Vagina (tissue), 2 donors: ENCODE measurements around the gene CSMD2. TPM values are rescaled to one million over a fixed set of nuclear protein-coding genes. Genes with fewer than 3 reads are reported as not detected.

ENCODE experiments used
- DNase-seq, 2 donors: peaks; one replicate each; pipeline ENCODE4 v3.0.0-alpha.2; 2017; ENCODE audit errors: extremely low spot score in 2 of 2
- H3K27ac ChIP-seq: fragments of 200-600 bp; sonication (generic); one replicate; pipeline ENCODE4 v1.5.1; 2019
- H3K27me3 ChIP-seq: fragments of 200-600 bp; sonication (generic); one replicate; pipeline ENCODE4 v1.5.1; 2019
- H3K36me3 ChIP-seq, 2 donors: fragments of 200-600 bp; sonication (generic); one replicate each; pipeline ENCODE4 v1.5.1; 2017 to 2019
- H3K4me1 ChIP-seq: fragments of 200-600 bp; sonication (generic); one replicate; pipeline ENCODE4 v1.5.1; 2019
- H3K4me3 ChIP-seq, 2 donors: fragments of 200-600 bp; sonication (generic); 1 replicate in 1 of 2; 2 replicates in 1 of 2; pipeline ENCODE4 v1.5.1; 2016 to 2019
- H3K9me3 ChIP-seq: fragments of 200-600 bp; sonication (generic); one replicate; pipeline ENCODE4 v1.5.1; 2019
- POLR2A ChIP-seq, 2 donors: fragments of 450-650 bp; IDR thresholded peaks; one replicate each; pipeline ENCODE4 v1.6.1; 2017; ENCODE audit warnings: antibody characterized with exemption in 2 of 2, mild to moderate bottlenecking in 2 of 2, moderate library complexity in 2 of 2
- POLR2AphosphoS5 ChIP-seq, 2 donors: sonication (generic); formaldehyde crosslinking; IDR thresholded peaks; one replicate each; pipeline ENCODE4 v1.9.0; 2017; ENCODE audit warnings: antibody characterized with exemption in 2 of 2, mild to moderate bottlenecking in 2 of 2, low read depth in 1 of 2; ENCODE audit not compliant: insufficient read depth in 1 of 2
- intact Hi-C: fragments of 100-400 bp; cut with DNase I; formaldehyde crosslinking; loops from one replicate; pipeline ENCODE4 v1.15.1; 2023
- total RNA-seq: library from RNA; depleted of rRNA; stranded (reverse); fragments of >200 nt; gene quantifications from one replicate; pipeline ENCODE4 v1.2.3, GENCODE V29; 2016
- TF ChIP-seq, protein P1 (sequence below), 3 experiments: fragments of 450-650 bp in 2 of 3; fragments of 200-600 bp in 1 of 3; sonication (generic) in 1 of 3; IDR thresholded peaks; one replicate each; pipeline ENCODE4 v1.5.1; 2017 to 2019; ENCODE audit warnings: antibody characterized with exemption in 3 of 3, mild to moderate bottlenecking in 2 of 3, moderate library complexity in 2 of 3

CSMD2 gene
- total RNA-seq, 1 donor from 2014 or later = 0.25 TPM

DNA sequence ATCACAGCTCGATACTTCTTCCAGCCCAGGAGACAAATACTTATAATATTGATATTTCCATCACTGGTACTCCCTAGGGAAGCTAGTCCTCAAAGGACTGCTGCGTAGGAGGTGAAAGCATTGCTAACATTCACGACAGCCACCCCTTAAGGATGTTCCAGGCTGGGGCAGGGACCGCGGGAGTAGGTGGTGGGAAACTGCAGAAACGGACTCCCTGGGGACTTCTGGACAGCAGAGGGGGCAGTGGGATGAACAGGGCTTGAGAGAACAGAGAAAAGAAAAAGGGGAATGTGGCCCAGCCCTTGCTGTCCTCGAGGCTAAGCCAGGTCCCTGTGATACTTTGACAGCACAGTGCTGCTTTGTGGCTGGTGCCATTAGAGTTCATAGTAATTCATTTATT is 193.1 kb downstream of the CSMD2 start:
- no peak overlapping the region for H3K27ac ChIP-seq
- intact Hi-C loops = no loop called here
- H3K9me3 ChIP-seq = no peaks in the 10 kb centered on the region
- H3K27me3 ChIP-seq = no peaks in the 10 kb centered on the region
- TF ChIP-seq POLR2A (IDR thresholded peaks at IDR 0.05) (no peak), POLR2AphosphoS5 (IDR thresholded peaks at IDR 0.05; ENCODE audit: insufficient read depth in 1 of 2, low read depth in 1 of 2) (no peak)
- TF ChIP-seq, protein P1, sequence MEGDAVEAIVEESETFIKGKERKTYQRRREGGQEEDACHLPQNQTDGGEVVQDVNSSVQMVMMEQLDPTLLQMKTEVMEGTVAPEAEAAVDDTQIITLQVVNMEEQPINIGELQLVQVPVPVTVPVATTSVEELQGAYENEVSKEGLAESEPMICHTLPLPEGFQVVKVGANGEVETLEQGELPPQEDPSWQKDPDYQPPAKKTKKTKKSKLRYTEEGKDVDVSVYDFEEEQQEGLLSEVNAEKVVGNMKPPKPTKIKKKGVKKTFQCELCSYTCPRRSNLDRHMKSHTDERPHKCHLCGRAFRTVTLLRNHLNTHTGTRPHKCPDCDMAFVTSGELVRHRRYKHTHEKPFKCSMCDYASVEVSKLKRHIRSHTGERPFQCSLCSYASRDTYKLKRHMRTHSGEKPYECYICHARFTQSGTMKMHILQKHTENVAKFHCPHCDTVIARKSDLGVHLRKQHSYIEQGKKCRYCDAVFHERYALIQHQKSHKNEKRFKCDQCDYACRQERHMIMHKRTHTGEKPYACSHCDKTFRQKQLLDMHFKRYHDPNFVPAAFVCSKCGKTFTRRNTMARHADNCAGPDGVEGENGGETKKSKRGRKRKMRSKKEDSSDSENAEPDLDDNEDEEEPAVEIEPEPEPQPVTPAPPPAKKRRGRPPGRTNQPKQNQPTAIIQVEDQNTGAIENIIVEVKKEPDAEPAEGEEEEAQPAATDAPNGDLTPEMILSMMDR (IDR thresholded peaks at IDR 0.05) = no peak
- DNase-seq = no peak
- H3K36me3 ChIP-seq = no peaks in the 10 kb centered on the region
- H3K4me3 ChIP-seq = no peak overlapping the region
- no peaks in the 10 kb centered on the region for H3K4me1 ChIP-seq

DNA sequence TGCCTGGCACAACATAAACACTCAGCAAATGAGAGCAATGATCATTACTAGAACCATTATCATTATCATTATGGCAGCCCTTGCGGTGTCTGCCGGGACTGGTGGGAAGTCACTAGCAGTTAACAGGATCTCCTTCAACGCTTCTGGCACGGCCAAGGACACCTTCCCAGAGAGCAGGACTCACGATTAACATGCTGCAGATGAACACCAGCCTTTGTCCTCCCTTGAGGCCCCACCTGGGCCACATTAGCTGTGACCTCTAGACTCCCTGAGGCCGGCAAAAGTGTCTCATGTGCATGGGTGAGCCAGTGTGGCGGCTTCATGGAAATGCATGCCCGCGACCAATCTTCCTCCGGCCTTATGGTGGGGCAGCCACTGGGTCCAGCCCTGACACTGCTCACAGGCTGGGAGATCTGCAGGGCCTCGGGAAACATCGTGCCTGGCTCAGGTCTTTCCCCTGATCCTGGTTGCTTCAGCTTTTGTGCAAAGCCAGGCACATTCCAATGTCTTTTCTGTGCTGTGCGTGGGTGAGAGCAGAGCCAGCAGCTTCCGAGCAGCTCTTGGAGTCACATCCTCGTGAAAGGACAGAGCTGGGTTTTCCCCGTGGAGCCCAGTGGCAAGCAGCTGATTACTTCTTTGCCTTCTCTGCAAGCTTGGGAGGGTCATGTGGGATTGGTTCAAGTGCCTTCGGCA is 193.9 kb downstream of the CSMD2 start:
- no peak for DNase-seq
- H3K4me3 ChIP-seq = no peak overlapping the region

DNA sequence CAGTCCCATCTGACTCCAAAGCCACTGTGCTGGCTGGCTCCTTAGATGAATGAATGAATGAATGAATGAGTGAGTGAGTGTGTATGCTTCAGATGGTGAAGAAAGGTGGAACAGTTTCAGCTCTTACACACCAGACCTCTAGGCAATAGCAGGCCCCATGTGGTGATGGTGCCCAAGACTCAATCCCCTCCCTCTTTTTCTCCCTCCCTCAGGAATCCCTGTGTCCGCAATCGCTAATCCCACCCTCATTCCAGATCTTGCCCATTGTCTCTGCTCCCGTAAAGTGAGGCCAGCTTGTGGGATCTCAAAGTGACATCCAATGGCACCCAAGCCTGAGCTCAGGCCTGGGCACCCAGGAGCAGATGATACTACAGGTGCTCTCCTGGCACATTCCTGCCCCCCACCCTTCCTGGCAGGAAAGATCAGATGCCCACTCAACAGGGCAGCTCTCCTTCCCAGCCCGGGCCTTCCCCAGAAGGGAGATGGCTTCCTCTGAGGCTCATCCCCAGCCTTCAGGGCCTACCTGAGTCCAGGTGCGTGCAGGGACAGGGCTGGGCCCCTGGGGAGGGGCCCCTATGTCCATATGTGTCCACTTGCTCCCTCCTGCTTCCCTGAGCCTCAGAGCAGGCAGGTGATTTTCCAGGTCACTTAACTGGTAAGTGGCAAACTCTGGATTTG is 194.7 kb downstream of the CSMD2 start:
- Histone ChIP-seq H3K27me3 (no peaks in the 10 kb centered on the region), H3K27ac (no peak overlapping the region), H3K36me3 (no peaks in the 10 kb centered on the region), H3K4me1 (no peaks in the 10 kb centered on the region), H3K9me3 (no peaks in the 10 kb centered on the region), H3K4me3 (no peak overlapping the region)
- TF ChIP-seq POLR2AphosphoS5 (IDR thresholded peaks at IDR 0.05; ENCODE audit: insufficient read depth in 1 of 2, low read depth in 1 of 2) (no peak), POLR2A (IDR thresholded peaks at IDR 0.05) (no peak)
- TF ChIP-seq, protein P1 (IDR thresholded peaks at IDR 0.05) = no peak
- intact Hi-C loops = no loop called here
- DNase-seq = no peak

More for the DNA sequence above, 193.9 kb downstream of the CSMD2 start:
- Histone ChIP-seq H3K9me3 (no peaks in the 10 kb centered on the region), H3K27ac (no peak overlapping the region), H3K27me3 (no peaks in the 10 kb centered on the region), H3K36me3 (no peaks in the 10 kb centered on the region), H3K4me1 (no peaks in the 10 kb centered on the region)
- intact Hi-C loops = no loop called here
- TF ChIP-seq, protein P1 (IDR thresholded peaks at IDR 0.05) = no peak
- TF ChIP-seq POLR2AphosphoS5 (IDR thresholded peaks at IDR 0.05; ENCODE audit: insufficient read depth in 1 of 2, low read depth in 1 of 2) (no peak), POLR2A (IDR thresholded peaks at IDR 0.05) (no peak)

DNA sequence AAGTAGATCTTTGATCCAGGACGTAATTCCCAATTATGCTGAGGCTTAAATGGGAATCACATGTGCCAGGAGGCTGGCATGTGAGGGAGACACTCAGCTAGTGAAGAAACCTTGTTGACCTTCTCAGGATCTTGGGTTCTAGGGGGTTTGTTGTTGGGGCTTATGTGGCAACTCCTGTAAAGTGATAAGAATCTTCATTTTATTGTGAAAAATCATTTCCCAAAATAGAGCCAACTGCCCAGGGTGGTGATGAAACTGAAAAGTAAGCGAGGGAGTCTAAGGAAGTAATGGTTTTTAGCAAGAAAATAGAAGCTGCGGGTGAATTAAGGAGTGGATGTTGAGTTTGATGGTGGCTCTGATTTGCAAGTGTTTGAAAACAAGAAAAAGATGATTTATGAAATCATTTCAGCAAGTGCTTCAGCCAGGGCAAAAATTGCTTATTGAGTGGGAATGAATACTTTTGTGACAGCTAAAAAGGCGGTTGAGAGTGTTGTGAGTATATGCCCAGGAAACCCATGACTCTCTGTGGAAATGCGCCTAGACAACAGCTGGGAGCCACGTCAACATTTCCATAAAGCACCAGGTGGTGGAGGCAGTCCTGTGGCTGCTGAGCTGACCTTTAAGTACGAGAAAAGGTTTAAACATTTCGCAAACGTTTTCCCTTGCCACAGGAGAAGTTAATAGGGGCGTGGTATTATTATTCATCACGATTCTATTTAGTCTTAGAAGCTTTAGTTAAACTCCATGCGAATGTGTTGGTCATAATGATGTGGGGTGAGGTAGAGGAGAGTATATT is 198.5 kb downstream of the CSMD2 start:
- no peak for TF ChIP-seq POLR2A (IDR thresholded peaks at IDR 0.05)
- TF ChIP-seq, protein P1 (IDR thresholded peaks at IDR 0.05) = no peak
- no peak for TF ChIP-seq POLR2AphosphoS5 (IDR thresholded peaks at IDR 0.05; ENCODE audit: insufficient read depth in 1 of 2, low read depth in 1 of 2)
- Histone ChIP-seq H3K9me3 (no peaks in the 10 kb centered on the region), H3K27me3 (no peaks in the 10 kb centered on the region), H3K36me3 (no peaks in the 10 kb centered on the region), H3K4me1 (no peaks in the 10 kb centered on the region), H3K4me3 (no peak overlapping the region), H3K27ac (no peak overlapping the region)
- intact Hi-C loops = loop anchor here (10.0 kb wide), 1 partner anchor 1992 kb away; no protein-coding TSS in a partner anchor
- DNase-seq = no peak
